Gastrocnemius medialis (tissue), 4 donors: ENCODE measurements around the gene SFSWAP.

Source experiments
- CTCF ChIP-seq, 5 experiments: fragments of 450-650 bp in 3 of 5; fragments of 200-600 bp in 2 of 5; sonication (generic) in 2 of 5; IDR thresholded peaks in 4 of 5; conservative IDR thresholded peaks in 1 of 5; 1 replicate in 4 of 5; 2 replicates in 1 of 5; pipeline ENCODE4 v1.5.1; 2016 to 2019; ENCODE audit warnings: antibody characterized with exemption in 5 of 5, mild to moderate bottlenecking in 3 of 5, moderate library complexity in 3 of 5
- POLR2A ChIP-seq, 2 donors: fragments of 450-650 bp; IDR thresholded peaks; one replicate each; pipeline ENCODE4 v1.6.1; 2017; ENCODE audit warnings: antibody characterized with exemption in 2 of 2, mild to moderate bottlenecking in 2 of 2, moderate library complexity in 2 of 2

GRCh38 chr12:131699434-131699833, 11.5 kb upstream of the SFSWAP start:
- no peak for TF ChIP-seq CTCF (IDR thresholded peaks at IDR 0.05 in 4 of 5, conservative IDR thresholded peaks at IDR 0.05 in 1 of 5)
- TF ChIP-seq POLR2A (IDR thresholded peaks at IDR 0.05) = no peak
